OCI-M2 (cell line): ENCODE measurements around the gene MEF2D.

Source experiments
- DNase-seq: peaks from one replicate; lab custom pipeline; 2025; ENCODE audit not compliant: unreplicated experiment; lab: John Stamatoyannopoulos, UW

Gene MEF2D

DNA sequence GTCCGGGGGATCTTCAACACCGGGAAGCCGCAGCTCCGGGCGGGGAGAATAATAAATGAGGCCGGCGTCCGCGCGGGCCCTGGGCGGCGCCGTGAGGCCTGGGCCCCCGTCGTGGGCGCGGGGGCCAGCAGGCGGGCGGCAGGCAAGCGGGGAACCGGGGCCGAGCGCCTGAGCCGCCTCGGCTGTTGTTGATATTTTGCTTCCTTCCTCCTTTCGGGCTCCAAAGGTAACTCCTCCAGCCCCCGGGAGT is at the start of gene MEF2D:
Gene MEF2D, minus strand, starts transcription at position 233 of the 250 bp plus-strand sequence. CDS start 17,483 bp downstream, outside the sequence.
- DNase-seq, result no peak

DNA sequence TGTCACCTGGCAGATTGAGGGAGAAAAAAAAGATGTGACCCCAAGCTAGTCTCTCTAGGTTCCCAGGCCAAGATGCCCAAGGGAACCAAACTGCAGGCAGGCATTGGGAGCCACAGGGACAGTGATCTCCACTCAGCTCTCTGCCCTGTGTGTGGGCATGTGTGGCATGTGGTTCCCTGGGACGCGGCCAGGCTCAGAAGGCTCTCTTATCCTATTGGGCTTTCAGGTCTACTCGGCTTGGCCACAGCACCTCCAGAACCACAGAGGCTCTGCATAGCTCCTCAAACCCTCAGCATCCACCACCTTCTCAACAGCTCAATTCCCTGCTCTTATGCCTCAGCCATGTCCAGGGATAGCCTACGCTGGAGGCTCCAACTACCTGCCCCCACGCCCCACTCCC is 49.8 kb upstream of the MEF2D start:
- no peak for DNase-seq

DNA sequence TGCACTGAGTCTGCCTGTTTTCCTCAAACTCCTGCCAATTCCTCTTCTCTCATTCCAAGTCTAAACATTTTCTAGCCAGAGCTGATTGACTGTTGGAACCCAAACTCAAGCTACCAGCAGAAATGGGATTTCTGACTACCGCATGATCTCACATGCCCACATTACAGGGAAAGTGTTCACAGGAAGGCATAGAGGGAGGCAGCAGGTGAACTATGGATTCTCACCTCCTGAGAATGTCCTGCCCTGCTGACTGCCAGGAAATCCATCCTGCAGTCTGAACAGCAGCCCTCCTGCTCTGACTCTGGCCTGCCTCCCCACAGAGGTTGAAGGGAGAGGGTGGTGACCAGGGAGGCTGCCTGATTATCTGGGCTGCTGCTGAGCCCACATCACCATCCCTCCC is 49.3 kb upstream of the MEF2D start:
- DNase-seq, result no peak

DNA sequence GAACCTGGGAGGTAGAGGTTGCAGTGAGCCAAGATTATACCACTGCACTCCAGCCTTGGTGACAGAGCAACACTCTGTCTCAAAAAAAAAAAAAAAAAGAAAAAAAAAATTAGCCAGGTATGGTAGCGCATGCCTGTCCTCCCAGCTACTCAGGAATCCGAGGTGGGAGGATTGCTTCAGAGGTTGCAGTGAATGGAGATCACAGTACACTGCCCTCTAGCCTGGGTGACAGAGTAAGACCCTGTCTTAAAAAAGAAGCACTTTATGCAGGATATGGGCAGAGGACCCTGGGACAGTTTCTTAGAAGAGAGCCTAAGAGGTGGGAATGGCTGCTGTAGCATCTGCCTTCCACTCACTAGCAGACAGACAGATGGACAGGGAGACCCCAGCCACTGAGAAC is 48.8 kb upstream of the MEF2D start:
- DNase-seq, result no peak

DNA sequence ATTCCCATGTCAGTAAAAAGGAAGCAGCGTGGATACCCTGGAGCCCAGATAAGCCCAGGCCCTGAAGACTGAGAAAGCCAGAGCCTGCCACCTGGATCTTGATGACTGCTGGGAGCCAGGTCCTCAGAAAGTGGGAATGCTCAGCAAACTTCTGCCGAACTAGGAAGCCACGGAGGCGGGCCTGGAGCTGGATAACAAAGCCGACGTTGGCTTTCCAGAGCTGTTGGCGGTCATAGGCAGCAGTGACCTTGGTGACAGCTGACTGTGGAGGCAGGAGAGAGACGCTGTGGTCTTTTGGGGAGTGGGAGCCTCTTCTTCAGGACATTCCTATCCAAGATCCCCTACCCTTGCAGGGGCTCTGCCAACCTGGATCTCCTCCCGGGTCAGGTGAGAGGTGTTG is 47.4 kb upstream of the MEF2D start:
- DNase-seq, result no peak

DNA sequence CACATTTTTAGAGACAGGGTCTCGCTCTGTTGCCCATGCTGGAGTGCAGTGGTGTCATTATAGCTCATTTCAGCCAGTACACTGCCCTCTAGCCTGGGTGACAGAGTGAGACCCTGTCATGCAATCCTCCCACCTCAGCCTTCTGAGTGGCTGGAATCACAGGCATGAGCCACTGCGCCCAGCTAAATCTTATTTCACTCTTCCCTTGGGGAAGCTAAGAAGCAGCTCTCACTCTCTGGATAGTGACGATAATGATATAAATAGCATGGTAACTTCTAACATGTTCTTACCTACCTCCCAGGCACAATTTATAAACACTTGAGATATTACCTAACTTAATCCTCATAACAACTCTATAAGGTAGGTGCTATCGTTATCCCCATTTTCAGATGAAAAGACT is 46.9 kb upstream of the MEF2D start:
- DNase-seq, result no peak

DNA sequence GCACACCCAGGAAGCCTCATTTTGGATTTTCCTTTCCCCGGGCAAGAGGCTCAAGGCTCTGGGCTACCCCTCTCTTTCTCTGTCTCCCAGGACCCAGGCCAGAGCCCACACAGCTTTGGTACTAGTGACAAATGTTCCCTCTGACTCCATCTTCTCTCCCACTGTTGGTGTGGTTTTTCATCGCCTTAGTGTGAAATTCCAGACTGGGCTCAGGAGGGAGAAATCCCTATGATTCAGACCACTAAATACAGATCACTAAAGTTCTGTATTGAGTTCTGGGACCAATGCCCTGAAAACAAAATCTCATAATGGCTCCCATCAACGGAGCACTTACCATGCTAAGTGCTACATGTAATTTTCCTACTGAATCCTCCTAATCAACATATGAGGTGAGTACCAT is 45.7 kb upstream of the MEF2D start:
- DNase-seq, result no peak

DNA sequence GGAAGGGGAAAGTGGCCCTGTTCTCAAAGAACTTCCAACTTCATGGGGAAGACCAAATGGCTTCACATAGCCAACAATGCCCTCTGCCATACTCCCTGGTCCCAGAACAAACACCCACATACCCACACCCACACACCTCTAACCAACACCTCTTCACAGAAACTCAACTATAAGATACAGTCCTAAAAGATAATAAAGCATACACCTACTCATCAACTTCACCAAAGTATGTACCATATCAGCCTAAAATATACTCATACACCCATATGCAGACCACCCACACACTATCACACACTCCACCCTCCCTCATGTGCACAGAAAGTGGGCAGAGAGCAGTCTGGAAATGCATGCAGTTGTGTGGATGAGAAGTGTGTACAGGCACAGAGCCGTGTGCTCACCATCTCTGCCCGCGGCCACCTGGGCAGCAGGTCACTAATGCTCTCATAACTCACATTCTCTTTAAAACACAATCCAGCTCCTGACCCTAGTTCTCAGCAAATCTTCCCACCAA is 44.1 kb upstream of the MEF2D start:
- DNase-seq, result no peak

DNA sequence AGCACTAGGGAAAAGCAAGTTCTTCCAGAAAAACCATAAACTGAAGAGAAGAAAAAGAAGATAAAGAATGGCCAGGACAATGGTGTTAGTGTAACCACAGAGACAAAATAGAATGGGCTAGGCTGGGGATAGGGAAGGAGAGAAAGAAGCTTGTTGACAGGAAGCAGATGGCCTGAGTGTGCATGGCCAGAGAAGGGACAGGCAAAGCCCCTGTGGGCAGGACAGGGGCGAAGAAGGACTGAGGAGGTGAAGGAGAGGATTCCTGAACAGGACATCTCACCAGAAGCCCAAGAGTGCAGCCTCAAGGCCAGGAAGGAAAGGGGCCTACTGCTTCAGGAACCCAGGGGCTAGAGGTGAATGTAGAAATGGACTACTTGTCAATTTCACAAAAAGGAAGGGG is 42.5 kb upstream of the MEF2D start:
- no peak for DNase-seq

DNA sequence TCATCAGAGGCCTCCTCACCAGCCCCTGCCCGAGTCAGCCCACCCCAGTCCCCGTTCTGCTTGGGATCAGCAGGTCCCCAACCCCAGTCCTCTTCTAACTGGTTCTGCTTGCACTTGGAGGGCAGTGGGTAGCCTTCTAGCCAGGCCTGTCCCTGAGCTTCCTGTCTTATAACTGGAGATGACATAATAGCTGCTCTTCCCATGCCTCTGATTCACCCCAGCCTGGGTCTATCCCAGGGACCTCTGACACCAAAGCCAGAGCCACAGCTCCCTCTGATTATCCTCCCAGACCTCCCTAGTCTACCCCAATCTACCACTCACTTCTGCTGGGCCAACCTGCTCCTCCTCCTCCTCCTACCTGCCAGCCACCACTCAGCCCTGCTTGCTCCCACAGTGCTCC is 40.4 kb upstream of the MEF2D start:
- DNase-seq, result no peak

DNA sequence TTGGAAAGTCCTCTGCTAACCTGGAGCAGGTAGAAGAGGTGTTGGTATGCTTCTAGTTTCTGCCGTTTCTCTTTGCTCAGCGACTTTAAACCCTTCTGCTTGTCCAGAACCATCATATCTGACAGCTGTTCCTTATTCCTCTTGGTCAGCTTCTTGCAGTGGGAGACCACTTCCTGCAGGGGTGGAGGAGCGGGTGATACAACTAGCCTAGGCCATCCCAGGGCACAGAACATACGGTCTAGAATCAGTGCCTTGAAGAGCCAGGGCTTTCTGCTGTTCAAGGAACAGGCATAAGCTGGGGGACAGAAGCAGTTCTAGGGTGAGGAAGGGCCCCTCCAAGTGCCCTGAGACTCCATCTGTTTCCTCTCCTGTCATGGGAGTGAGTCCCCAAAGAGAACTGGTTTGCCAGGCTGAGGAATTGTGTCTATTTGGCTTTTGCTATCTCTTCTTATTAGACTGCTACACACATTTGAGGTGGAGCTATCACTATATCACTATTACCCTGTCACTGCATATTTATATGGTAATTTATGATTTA is 39.3 kb upstream of the MEF2D start:
- DNase-seq, result no peak

DNA sequence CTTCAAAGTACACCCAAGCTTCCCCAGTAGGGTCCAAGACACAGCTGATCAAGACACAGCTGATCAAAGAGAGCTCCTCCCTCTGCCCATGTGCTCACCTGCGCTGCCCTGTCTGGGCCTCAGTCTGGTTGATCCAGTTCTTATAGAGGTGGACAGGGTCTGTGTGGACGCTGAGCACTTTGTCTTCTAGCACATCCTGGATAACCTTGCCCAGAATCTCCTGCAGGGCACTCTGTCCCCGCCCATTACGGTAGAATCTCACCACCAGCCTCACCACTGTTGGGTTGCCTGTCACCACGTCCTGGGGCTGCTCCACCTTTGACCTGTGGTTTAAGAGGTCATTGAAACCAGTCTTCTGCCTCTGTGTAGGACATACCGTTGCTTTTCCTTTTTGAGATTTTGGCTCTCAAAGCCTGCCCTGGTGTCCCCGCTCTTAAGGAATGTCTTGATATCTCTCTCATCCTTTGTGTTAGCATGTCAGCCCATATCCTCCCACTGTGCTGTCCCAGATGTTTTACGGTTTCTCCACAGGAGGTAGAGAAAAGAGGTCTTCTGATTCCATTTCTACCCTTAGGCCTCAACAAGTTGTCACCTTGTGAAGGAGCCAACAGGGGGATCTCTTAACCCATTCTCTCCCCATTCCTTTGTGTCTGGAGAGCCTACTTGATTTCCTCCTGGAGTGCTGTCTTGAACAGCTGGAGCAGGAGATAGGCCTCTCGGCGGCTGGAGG is 38.3 kb upstream of the MEF2D start:
- no peak for DNase-seq

DNA sequence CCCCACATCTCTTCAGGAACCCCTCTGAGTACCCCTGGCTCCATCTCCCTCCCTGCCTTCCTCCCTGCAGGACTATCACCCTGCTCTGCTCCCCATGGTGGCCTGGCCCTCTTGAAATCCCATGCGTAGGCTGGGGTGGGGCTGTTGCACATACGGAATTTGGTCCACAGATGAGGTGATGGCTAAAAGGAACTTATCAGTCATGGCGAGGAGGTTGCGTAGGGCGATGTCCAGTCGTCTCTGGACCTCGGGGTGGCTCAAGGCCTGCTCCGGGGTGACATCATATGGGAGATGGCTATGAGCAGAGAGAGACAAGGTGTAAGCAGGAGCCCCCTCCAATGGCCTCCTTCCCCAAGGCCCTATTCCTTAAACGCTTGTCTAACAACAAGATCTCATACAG is 36.5 kb upstream of the MEF2D start:
- DNase-seq, result no peak

DNA sequence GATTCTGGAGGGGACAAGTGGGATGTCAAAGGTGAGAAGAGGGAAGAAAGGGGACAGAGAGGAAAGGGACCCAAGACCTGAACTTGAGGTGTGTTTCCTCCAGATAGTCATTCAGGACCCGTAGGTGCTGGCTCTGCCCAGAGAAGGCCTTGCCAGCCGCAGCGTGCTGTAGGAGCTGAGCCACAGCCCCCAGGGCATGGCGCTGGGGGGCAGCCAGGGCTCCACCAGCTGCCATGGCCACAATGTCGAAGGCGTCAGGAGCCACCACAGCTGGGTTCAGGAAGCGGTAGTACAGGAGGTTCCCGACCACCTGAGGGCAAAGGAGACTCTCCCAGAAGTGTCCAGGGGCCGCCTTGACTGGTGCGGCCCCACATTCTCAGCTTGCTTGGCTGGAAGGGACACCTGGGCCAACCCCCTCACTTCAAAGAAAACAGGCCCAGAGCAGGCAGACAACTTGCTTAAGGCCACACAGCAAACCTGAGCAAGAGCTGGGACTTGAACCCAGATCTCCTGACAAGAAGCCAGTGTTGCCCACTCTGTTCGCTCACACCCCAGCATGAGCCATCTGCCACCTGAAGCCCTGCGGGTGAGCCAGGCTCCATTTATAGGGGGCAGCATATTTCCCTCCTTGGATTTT is 34.0 kb upstream of the MEF2D start:
- DNase-seq, result no peak

DNA sequence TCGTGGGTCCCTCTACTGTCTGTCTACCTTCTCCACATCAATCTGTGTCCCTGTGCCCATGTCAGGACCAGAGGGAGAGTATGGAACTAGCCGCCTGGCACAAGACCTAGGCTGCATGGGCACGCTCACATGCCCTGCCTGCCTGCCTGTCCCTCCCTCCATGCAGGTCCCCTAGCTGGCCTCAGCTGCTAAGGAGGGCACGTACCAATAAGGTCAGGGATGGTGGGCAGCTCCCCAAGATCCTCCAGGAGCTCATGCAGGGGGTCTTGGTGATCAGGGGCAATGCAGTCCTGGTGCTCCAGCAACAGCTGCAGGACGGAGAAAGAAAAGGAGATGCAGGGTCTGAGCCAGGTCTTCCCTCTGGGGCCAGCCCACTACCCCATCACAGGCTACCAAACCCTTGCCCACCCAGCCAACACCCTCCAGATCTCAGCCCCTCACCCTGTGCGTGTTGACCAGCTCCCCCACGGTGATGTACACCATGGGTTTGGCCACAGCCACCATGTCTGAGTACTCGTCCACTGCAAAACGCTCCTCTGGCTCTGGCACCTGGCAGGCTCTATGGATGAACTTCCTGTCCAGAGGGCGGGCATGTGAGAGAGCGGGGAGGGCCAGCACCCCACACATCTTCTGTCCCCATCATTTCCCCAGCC is 33.1 kb upstream of the MEF2D start:
- DNase-seq, result no peak

DNA sequence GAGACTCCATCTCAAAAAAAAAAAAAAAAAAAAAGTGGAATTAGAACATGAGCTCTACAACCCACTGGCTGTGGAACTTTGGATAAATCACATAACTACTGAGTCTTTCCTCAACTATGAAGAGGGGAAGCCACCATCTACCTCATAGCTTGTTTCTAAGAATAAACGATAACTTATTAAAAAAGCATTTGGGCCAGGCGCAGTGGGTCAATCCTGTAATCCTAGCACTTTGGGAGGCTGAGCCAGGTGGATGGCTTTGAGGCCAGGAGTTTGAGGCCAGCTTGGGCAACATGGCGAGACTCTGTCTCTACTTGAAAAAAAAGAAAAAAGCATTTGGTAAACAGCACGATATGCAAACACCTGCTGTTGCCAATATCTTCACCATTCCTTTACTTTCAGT is 31.8 kb upstream of the MEF2D start:
- DNase-seq, result no peak

DNA sequence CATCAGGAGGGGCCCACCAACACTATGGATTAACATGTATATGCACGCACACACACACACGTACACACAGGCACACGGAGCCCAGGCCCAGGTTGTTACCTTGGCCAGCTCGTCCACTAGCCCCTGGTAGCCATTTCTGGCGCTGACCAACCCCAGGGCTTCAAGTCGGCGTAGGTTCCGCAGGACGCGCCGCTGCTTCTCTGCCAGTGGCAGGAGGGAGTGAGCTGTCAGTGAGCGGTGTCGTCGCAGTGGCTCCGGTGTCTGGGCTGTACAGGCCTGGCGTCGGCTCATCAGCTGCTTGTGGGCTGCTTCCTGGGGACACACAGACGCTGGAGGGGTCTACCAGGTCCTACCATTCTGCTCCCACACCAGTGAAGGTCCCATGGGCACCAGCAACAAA is 29.4 kb upstream of the MEF2D start:
- DNase-seq, result no peak

DNA sequence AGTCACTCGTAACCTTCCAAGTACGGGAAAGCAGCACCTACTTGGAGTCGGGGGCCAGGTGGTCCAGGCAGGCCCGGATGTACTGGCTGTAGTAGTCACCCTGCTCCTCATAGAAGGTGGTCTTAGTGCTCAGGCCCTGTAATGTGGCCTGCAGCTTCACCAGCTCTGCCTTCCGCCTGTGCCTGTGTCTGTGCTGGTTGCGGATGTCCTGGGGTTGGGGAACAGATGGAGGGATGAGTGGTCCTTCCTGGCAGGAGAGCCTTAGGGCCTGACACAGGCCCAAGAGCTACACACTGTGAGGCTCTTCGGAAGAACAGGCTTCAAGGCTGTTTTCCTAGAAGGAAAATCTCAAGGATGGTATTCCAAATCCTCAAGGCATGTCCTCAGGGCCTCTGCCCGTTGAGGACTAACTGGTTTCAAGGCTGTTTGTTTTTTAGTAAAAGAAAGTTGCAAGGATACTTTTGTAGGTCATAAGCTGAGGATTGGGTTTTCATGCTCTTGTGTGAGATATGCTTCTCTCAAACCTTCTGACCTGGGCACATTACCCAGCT is 28.4 kb upstream of the MEF2D start:
- DNase-seq, result no peak

DNA sequence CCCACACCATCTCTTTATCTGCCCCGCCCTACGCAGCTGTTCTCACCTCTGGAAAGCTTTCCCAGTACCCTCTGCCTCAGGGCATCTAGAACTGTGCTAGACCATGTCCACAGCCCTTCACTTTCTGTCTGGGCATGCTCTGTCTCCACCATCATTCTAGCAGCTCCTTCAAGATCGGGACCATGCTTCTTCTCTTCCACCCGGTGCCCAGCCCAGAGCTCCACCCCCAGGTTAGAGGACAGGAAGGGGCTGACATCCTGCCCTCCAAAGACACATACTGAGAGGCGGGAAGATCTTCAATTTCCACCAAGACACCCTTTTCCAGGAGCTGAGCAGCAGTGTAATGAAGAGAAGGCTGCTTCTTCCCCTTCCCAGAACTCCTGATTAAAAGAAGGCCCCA is 27.7 kb upstream of the MEF2D start:
- DNase-seq, result no peak

DNA sequence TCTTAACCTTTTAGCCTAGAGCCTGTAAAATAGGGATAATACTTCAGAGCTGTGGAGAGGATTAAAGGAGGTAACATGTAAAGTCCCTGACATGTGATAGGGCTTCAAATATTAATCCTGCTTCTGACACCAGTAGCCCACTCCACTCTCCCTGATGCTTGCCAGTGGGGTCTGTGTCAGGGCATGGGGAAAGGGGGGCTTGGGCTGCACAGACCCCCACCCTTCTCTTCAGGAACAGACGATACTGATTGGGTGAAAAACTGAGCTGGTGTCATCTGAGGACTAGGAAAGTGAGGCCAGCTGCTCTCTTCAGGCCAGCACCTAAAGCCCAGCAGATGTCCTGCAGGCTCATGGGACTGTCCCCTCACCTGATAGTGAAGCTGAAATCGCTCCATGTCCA is 27.0 kb upstream of the MEF2D start:
- DNase-seq, result no peak

DNA sequence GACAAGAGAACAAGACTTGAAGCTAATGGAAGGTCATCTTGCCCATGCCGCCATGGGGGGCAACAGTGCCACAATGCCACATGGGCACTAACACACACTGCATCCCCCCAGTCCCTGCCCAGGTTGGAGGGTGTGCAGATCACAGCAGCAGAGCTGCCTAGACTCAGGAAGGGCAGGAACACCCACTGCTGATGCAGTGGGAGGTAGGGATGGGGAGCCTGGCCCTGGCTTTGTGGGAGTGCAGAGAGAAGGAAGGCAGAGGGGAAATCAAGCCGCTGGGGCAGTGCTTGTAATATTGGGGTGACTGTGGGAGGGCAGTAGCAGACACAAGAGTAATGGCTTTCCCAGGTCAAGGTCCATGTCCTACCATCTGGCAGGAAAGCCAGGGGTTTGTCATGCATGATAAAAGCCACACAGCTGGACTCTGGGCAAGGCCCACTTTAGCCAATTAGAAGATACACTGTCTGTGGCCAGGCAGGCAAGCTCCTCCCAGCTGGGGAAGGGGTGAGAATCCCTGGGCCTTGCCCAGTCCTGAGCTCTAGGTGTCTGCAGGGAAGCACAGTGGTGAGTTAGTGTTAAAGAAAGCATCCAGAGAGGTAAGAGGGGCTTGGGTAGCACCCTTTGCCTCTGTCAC is 25.4 kb upstream of the MEF2D start:
- no peak for DNase-seq
